ENCODE results near the gene USP10.

Gene USP10

DNA sequence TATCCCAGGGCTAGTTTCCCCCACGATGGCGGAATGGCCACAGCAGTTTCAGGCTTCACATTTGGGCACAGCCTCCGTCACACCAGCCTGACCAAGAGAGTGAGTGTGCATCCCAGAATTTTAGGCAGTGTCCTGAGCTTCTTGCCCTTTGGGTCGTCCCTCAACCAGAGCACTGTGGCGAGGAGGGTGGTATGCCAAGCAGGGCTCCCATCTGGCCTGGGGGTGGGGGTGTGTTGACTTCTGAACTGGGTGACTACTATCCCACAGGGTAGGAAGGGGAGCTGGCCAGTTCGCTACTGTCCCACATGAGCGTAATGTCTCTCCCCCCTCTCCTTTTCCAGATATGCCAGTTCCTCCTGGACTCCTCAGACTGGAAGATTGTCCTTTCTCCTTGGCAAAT, 16.1 kb downstream of the USP10 start:
- Histone ChIP-seq H3K36me3 (ENCODE audit: control insufficient read depth, insufficient read depth, low read length) (no peaks in the 10 kb centered on the region), H3K27ac (ENCODE audit: low read length) (no peak overlapping the region), H3K27me3 (ENCODE audit: control insufficient read depth, insufficient read depth, low read length) (no peaks in the 10 kb centered on the region), H3K4me1 (ENCODE audit: control insufficient read depth, insufficient read depth, low read length) (peaks cover 3% of the 10 kb centered on the region; the same call in 1 of the 2 replicates), H3K4me3 (ENCODE audit: low read length) (no peak overlapping the region), H3K9me3 (ENCODE audit: control insufficient read depth, insufficient read depth, low read length) (no peaks in the 10 kb centered on the region)
- WGBS (ENCODE audit: insufficient coverage, insufficient read length) = no CpG with 5 or more reads among the region's 7 CpGs
- no peak for DNase-seq (ENCODE audit: low read depth, low spot score)

DNA sequence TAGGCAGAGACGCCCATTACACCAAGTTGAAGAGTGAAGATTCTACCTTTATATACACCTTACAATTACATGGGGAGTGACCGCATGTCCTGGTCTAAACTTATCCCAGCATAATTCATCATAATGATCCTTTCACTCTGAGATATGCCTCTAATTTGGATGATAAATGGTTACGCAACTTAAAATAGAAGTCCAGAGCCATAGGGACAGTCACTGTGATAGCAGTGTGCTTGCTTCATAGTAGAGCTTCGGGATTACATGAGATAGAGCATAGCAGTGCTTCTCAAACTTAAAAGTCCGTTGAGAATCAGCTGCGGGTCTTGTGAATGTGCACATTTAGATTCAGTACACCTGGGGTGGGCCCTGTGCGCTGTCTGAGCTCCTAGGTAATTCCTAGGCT, 16.9 kb downstream of the USP10 start:
- no peaks in the 10 kb centered on the region for H3K27me3 ChIP-seq (ENCODE audit: control insufficient read depth, insufficient read depth, low read length)
- DNase-seq (ENCODE audit: low read depth, low spot score) = no peak
- H3K36me3 ChIP-seq (ENCODE audit: control insufficient read depth, insufficient read depth, low read length) = no peaks in the 10 kb centered on the region
- H3K4me3 ChIP-seq (ENCODE audit: low read length) = no peak overlapping the region
- no CpG with 5 or more reads among the region's 7 CpGs for WGBS (ENCODE audit: insufficient coverage, insufficient read length)
- no peak overlapping the region for H3K27ac ChIP-seq (ENCODE audit: low read length)
- no peaks in the 10 kb centered on the region for H3K9me3 ChIP-seq (ENCODE audit: control insufficient read depth, insufficient read depth, low read length)
- H3K4me1 ChIP-seq (ENCODE audit: control insufficient read depth, insufficient read depth, low read length) = peaks cover 3% of the 10 kb centered on the region; the same call in 1 of the 2 replicates

DNA sequence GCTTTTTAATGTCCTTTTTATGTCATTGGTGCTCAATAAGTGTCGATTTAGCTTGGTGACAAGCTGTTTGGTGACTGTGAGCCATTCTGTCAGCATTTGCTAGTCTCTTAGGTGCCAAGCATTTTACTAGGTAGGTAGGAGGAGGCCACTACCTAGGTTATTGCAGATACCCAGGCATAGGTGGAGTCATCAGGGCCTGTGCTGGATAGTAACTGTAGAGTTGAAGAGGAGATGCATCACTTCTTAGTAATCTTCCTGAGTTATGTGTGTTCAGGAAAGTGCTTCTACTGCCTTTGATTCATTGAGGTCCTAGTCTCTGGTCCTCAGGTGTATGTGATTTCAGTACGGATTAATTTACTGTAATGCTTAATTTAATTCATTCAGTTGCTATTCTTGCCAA, 17.7 kb downstream of the USP10 start:
- DNase-seq (ENCODE audit: low read depth, low spot score) = no peak
- Histone ChIP-seq H3K27ac (ENCODE audit: low read length) (no peak overlapping the region), H3K4me1 (ENCODE audit: control insufficient read depth, insufficient read depth, low read length) (peaks cover 3% of the 10 kb centered on the region; the same call in 1 of the 2 replicates), H3K9me3 (ENCODE audit: control insufficient read depth, insufficient read depth, low read length) (no peaks in the 10 kb centered on the region), H3K27me3 (ENCODE audit: control insufficient read depth, insufficient read depth, low read length) (no peaks in the 10 kb centered on the region), H3K36me3 (ENCODE audit: control insufficient read depth, insufficient read depth, low read length) (no peaks in the 10 kb centered on the region), H3K4me3 (ENCODE audit: low read length) (no peak overlapping the region)
- WGBS (ENCODE audit: insufficient coverage, insufficient read length) = no CpG with 5 or more reads among the region's 2 CpGs

DNA sequence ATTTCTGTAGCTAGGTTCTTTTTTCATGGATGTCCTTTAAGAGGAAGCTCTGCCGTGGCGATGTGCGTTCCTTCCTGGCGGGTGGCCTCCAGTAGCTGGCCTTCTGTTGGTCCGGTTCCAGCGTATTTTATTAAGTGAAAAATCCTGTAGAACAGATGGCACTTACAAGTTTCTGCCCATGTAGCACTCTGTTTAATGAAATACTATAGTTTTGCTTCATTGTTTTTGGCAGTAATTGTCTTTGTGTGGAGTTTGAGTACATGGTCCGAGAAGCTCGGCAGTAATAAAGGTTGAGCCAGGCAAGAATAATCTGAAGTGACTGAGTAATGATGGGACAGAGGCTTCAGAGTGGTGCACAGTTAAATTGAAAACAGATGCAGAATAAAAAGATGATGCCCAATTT, 20.4 kb downstream of the USP10 start:
- DNase-seq (ENCODE audit: low read depth, low spot score) = no peak
- no peak overlapping the region for H3K27ac ChIP-seq (ENCODE audit: low read length)
- WGBS (ENCODE audit: insufficient coverage, insufficient read length) = no CpG with 5 or more reads among the region's 8 CpGs
- H3K4me3 ChIP-seq (ENCODE audit: low read length) = no peak overlapping the region
- H3K4me1 ChIP-seq (ENCODE audit: control insufficient read depth, insufficient read depth, low read length) = peaks cover 3% of the 10 kb centered on the region
- H3K27me3 ChIP-seq (ENCODE audit: control insufficient read depth, insufficient read depth, low read length) = no peaks in the 10 kb centered on the region
- H3K36me3 ChIP-seq (ENCODE audit: control insufficient read depth, insufficient read depth, low read length) = no peaks in the 10 kb centered on the region
- no peaks in the 10 kb centered on the region for H3K9me3 ChIP-seq (ENCODE audit: control insufficient read depth, insufficient read depth, low read length)

DNA sequence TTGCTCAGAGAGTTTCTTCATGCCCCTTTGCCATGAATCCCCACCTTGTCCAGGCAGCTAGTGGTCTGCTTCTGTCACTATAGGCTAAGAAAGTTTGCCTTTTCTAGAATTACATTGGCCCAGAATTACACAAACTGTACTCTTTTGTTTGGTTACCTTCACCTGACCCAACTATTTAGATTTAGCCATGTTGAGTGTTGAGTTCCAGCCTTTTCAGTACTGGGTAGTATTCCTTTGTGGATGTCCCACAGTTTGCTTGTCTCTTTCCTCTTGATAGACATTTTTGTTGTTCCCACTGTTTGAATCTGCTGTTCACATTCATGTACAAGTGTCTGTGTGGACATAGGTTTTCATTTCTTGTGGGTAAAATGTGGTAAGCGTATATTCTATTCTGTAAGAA, 22.3 kb downstream of the USP10 start:
- Histone ChIP-seq H3K27ac (ENCODE audit: low read length) (no peak overlapping the region), H3K36me3 (ENCODE audit: control insufficient read depth, insufficient read depth, low read length) (no peaks in the 10 kb centered on the region), H3K4me3 (ENCODE audit: low read length) (no peak overlapping the region), H3K9me3 (ENCODE audit: control insufficient read depth, insufficient read depth, low read length) (no peaks in the 10 kb centered on the region), H3K27me3 (ENCODE audit: control insufficient read depth, insufficient read depth, low read length) (no peaks in the 10 kb centered on the region), H3K4me1 (ENCODE audit: control insufficient read depth, insufficient read depth, low read length) (peaks cover 7% of the 10 kb centered on the region)
- WGBS (ENCODE audit: insufficient coverage, insufficient read length) = no CpG with 5 or more reads among the region's 1 CpG
- no peak for DNase-seq (ENCODE audit: low read depth, low spot score)

DNA sequence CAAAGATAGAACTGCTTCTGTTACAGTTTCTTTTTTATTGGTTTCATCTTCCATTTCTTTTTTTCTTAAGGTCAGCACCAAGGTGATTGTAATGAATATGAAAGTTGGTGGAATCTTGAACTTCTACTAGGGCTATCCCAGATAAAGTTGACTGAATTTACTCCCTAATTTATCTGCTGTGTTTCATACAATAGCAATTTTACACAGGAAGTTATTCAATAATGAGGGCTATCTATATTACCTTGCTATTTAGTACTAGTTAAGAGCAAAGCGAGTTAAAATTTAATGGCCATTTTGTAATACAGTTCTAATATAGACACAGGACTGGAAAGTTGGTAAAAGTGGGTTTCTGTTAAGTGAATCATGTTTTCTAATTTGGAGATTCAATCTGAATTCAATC, 24.1 kb downstream of the USP10 start:
- Histone ChIP-seq H3K27ac (ENCODE audit: low read length) (no peak overlapping the region), H3K9me3 (ENCODE audit: control insufficient read depth, insufficient read depth, low read length) (no peaks in the 10 kb centered on the region), H3K36me3 (ENCODE audit: control insufficient read depth, insufficient read depth, low read length) (no peaks in the 10 kb centered on the region), H3K4me3 (ENCODE audit: low read length) (no peak overlapping the region), H3K4me1 (ENCODE audit: control insufficient read depth, insufficient read depth, low read length) (peaks cover 7% of the 10 kb centered on the region), H3K27me3 (ENCODE audit: control insufficient read depth, insufficient read depth, low read length) (no peaks in the 10 kb centered on the region)
- no CpG with 5 or more reads among the region's 1 CpG for WGBS (ENCODE audit: insufficient coverage, insufficient read length)
- DNase-seq (ENCODE audit: low read depth, low spot score) = no peak

DNA sequence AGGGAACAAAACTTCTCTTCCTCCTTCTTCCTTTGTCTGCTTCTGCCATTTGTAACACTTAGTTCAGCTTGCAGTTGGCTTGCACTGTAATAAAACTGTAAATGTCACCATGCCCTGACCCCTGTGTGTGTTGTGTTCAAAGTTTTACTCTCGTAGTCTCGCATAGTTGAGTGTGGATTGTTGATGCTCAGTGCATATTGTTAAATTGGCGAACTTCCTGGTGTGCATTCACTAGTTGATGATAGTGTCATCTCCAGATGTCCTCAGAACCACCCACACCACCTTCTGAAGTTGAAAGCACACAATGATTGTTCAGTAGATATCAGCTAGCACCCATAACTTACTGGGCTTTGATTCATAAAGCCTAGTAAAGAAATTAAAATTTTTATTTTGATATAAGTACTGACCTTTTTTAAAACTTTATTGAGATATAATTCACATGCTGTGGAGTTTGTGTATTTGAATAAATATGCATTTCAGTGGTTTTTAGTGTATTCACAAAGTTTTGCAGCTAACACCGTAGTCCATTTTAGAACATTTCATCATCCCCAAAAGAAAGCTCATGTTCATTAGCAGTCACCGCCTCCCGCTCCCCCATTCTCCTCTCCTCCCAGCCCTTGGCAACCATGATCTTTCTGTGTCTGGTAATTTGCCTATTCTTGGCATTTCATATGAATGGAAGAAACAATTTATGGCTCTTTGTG, 25.0 kb downstream of the USP10 start:
- Histone ChIP-seq H3K27me3 (ENCODE audit: control insufficient read depth, insufficient read depth, low read length) (no peaks in the 10 kb centered on the region), H3K9me3 (ENCODE audit: control insufficient read depth, insufficient read depth, low read length) (no peaks in the 10 kb centered on the region), H3K36me3 (ENCODE audit: control insufficient read depth, insufficient read depth, low read length) (no peaks in the 10 kb centered on the region), H3K4me3 (ENCODE audit: low read length) (no peak overlapping the region), H3K27ac (ENCODE audit: low read length) (no peak overlapping the region), H3K4me1 (ENCODE audit: control insufficient read depth, insufficient read depth, low read length) (peaks cover 7% of the 10 kb centered on the region)
- no peak for DNase-seq (ENCODE audit: low read depth, low spot score)
- no CpG with 5 or more reads among the region's 6 CpGs for WGBS (ENCODE audit: insufficient coverage, insufficient read length)

DNA sequence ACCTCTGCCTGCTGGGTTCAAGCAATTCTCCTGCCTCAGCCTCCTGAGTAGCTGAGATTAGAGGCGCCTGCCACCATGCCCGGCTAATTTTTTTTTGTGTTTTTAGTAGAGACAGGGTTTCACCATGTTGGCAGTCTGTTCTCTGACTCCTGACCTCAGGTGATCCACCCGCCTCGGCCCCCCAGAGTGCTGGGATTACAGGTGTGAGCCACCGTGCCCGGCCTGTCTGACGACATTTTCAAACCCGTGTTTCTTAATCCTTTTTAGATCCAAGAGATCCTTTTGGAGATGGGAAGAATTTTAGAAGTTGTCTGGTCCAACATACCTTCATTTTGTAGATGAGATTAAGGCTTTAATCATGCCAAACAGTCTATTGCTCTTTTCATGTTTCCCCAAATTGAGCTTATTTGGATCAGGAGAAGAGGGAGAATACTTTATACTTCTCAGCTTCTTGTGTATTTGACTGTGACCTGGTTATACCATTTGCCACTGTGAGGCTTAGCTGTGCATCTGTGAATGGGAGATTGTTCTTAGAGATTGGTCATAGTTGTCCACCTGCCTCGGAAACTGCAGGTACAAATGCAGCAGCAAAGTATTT, 25.8 kb downstream of the USP10 start:
- peaks cover 7% of the 10 kb centered on the region for H3K4me1 ChIP-seq (ENCODE audit: control insufficient read depth, insufficient read depth, low read length)
- no peak overlapping the region for H3K27ac ChIP-seq (ENCODE audit: low read length)
- H3K36me3 ChIP-seq (ENCODE audit: control insufficient read depth, insufficient read depth, low read length) = no peaks in the 10 kb centered on the region
- H3K4me3 ChIP-seq (ENCODE audit: low read length) = no peak overlapping the region
- DNase-seq (ENCODE audit: low read depth, low spot score) = no peak
- no CpG with 5 or more reads among the region's 9 CpGs for WGBS (ENCODE audit: insufficient coverage, insufficient read length)
- H3K9me3 ChIP-seq (ENCODE audit: control insufficient read depth, insufficient read depth, low read length) = no peaks in the 10 kb centered on the region
- no peaks in the 10 kb centered on the region for H3K27me3 ChIP-seq (ENCODE audit: control insufficient read depth, insufficient read depth, low read length)

DNA sequence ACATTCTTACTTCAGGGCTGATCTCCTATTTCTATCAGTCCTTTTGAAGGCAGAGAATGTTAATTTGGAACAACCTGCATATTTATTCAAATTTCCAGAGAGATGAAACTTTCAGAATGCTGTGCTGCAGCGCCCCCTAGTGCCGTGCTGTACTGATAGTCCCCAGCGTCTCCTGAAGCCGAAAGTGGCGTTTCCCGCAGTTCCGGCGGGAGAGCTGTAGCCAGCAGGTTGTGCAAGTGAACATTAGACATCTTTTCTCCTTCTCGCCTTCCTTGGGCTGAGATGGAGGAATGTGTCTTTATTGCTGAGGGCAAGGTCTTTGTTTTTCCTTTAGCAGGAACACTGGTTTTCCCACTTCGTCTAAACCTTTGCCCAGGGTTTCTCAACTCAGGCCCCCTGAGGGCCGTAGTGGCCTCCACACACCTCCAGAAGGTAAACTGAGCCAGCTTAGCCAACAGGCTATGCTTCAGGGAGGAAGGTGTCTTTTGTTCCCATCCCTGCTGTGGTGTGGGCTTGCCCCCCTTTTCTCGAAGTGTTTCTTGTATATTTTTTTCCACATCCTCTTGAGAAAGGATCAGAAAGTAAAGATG, 26.4 kb downstream of the USP10 start:
- Histone ChIP-seq H3K36me3 (ENCODE audit: control insufficient read depth, insufficient read depth, low read length) (no peaks in the 10 kb centered on the region), H3K27ac (ENCODE audit: low read length) (no peak overlapping the region), H3K4me1 (ENCODE audit: control insufficient read depth, insufficient read depth, low read length) (peaks cover 7% of the 10 kb centered on the region), H3K27me3 (ENCODE audit: control insufficient read depth, insufficient read depth, low read length) (no peaks in the 10 kb centered on the region), H3K9me3 (ENCODE audit: control insufficient read depth, insufficient read depth, low read length) (no peaks in the 10 kb centered on the region), H3K4me3 (ENCODE audit: low read length) (no peak overlapping the region)
- DNase-seq (ENCODE audit: low read depth, low spot score) = peak; percentile 48
- no CpG with 5 or more reads among the region's 12 CpGs for WGBS (ENCODE audit: insufficient coverage, insufficient read length)

DNA sequence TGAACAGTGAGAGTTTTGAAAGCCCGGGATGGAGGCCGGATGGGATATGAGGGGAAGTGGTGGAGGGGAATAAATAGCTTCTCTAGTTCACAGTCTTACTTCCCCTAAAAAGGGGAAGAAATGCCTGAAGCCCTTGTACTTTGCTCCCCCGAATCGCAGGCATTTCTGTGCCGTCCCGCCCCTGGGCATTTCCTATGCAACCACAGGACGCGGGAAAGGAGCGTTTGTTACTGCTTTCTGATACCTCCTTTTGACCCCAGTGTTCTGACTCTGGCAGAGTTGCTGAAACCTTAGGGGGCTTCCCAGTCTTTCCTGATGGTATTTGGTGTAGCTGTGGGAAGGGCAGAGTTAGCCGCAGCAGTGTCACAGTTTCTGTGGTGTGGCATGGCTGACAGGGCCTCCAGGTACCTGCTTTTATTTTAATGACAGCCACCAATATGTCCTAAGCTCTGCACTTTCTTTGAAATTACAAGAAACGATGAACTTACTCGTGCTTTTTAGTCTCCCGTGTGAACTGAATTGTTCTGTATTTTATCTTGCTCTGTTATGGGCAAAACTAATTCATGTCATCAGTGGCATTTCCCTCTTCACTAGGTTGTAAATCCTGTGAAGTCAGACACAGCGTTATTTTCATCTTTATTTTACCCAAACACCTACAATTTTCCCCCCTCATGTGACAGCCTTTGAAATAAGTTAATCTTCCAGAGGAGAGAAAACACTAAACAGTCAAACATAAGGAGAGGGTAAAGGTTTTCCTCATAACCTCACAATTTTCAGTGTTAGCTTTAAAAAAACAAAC, 27.1 kb downstream of the USP10 start:
- no CpG with 5 or more reads among the region's 14 CpGs for WGBS (ENCODE audit: insufficient coverage, insufficient read length)
- H3K4me1 ChIP-seq (ENCODE audit: control insufficient read depth, insufficient read depth, low read length) = peaks cover 7% of the 10 kb centered on the region
- H3K36me3 ChIP-seq (ENCODE audit: control insufficient read depth, insufficient read depth, low read length) = no peaks in the 10 kb centered on the region
- no peaks in the 10 kb centered on the region for H3K9me3 ChIP-seq (ENCODE audit: control insufficient read depth, insufficient read depth, low read length)
- no peak overlapping the region for H3K4me3 ChIP-seq (ENCODE audit: low read length)
- H3K27ac ChIP-seq (ENCODE audit: low read length) = no peak overlapping the region
- H3K27me3 ChIP-seq (ENCODE audit: control insufficient read depth, insufficient read depth, low read length) = no peaks in the 10 kb centered on the region
- DNase-seq (ENCODE audit: low read depth, low spot score) = no peak
